Liver (tissue), 9 donors: ENCODE data around the gene TMEM222. TPM values are rescaled to one million over a fixed set of nuclear protein-coding genes. Genes with fewer than 3 reads are reported as not detected.

ENCODE experiments used
- DNase-seq: peaks from one replicate; pipeline ENCODE4 v3.0.0-alpha.2; 2017; ENCODE audit warnings: low spot score
- H3K27ac ChIP-seq, 2 donors: one replicate each; pipeline ENCODE4 v1.7.0; 2013; ENCODE audit warnings: inconsistent platforms in 2 of 2, low read length in 2 of 2, control low read depth in 1 of 2, low read depth in 1 of 2, mild to moderate bottlenecking in 1 of 2
- H3K27me3 ChIP-seq, 4 donors: one replicate each; pipeline versions ENCODE4 v1.6.1 to v1.7.0; 2013; ENCODE audit warnings: low read length in 3 of 4, inconsistent platforms in 1 of 4, mild to moderate bottlenecking in 1 of 4, moderate library complexity in 1 of 4; ENCODE audit not compliant: control insufficient read depth in 4 of 4, insufficient read depth in 4 of 4
- H3K36me3 ChIP-seq, 4 donors: one replicate each; pipeline versions ENCODE4 v1.6.1 to v1.7.0; 2013; ENCODE audit warnings: low read length in 3 of 4, mild to moderate bottlenecking in 3 of 4, low read depth in 1 of 4, moderate library complexity in 1 of 4; ENCODE audit not compliant: control insufficient read depth in 4 of 4, insufficient read depth in 3 of 4
- H3K4me1 ChIP-seq, 4 donors: one replicate each; pipeline versions ENCODE4 v1.6.1 to v1.7.0; 2013; ENCODE audit warnings: low read length in 3 of 4, mild to moderate bottlenecking in 3 of 4, moderate library complexity in 1 of 4; ENCODE audit not compliant: control insufficient read depth in 4 of 4, insufficient read depth in 4 of 4
- H3K4me3 ChIP-seq, 3 donors: one replicate each; pipeline versions ENCODE4 v1.6.1 to v1.7.0; 2013; ENCODE audit warnings: low read length in 3 of 3, control low read depth in 1 of 3, low read depth in 1 of 3, mild to moderate bottlenecking in 1 of 3
- H3K9ac ChIP-seq, 2 donors: one replicate each; pipeline ENCODE4 v1.7.0; 2013; ENCODE audit warnings: low read length in 2 of 2, mild to moderate bottlenecking in 2 of 2, moderate library complexity in 2 of 2, control low read depth in 1 of 2, low read depth in 1 of 2
- H3K9me3 ChIP-seq, 4 donors: one replicate each; pipeline versions ENCODE4 v1.6.1 to v1.7.0; 2013; ENCODE audit warnings: low read length in 3 of 4; ENCODE audit not compliant: control insufficient read depth in 4 of 4
- ATF3 ChIP-seq: IDR thresholded peaks from 2 replicates; pipeline ENCODE4 v1.6.1; 2016; ENCODE audit warnings: antibody characterized with exemption
- EGR1 ChIP-seq, 2 donors: IDR thresholded peaks; 2 replicates each; pipeline ENCODE4 v1.6.1; 2016 to 2018; ENCODE audit warnings: antibody characterized with exemption in 2 of 2, low read depth in 2 of 2
- FOXA1 ChIP-seq: IDR thresholded peaks from 2 replicates; pipeline ENCODE4 v1.6.1; 2016; ENCODE audit warnings: antibody characterized with exemption
- FOXA2 ChIP-seq: IDR thresholded peaks from 2 replicates; pipeline ENCODE4 v1.6.1; 2016; ENCODE audit warnings: antibody characterized with exemption
- GABPA ChIP-seq, 2 donors: IDR thresholded peaks in 1 of 2; conservative IDR thresholded peaks in 1 of 2; 2 replicates each; pipeline ENCODE4 v1.6.1; 2016; ENCODE audit warnings: antibody characterized with exemption in 2 of 2, mild to moderate bottlenecking in 1 of 2, moderate library complexity in 1 of 2
- JUND ChIP-seq, 2 donors: IDR thresholded peaks; 2 replicates each; pipeline ENCODE4 v1.6.1; 2016; ENCODE audit warnings: antibody characterized with exemption in 2 of 2
- MAX ChIP-seq: IDR thresholded peaks from 2 replicates; pipeline ENCODE4 v1.6.1; 2016; ENCODE audit warnings: antibody characterized with exemption
- NR2F2 ChIP-seq: IDR thresholded peaks from 2 replicates; pipeline ENCODE4 v1.6.1; 2016; ENCODE audit warnings: antibody characterized with exemption
- RAD21 ChIP-seq, 2 donors: IDR thresholded peaks; 2 replicates each; pipeline ENCODE4 v1.6.1; 2016; ENCODE audit warnings: antibody characterized with exemption in 2 of 2, mild to moderate bottlenecking in 2 of 2
- RXRA ChIP-seq, 2 donors: IDR thresholded peaks; 2 replicates each; pipeline ENCODE4 v1.6.1; 2017 to 2018; ENCODE audit warnings: antibody characterized with exemption in 2 of 2, mild to moderate bottlenecking in 1 of 2
- SP1 ChIP-seq: IDR thresholded peaks from 2 replicates; pipeline ENCODE4 v1.6.1; 2018; ENCODE audit warnings: antibody characterized with exemption, mild to moderate bottlenecking
- ZBTB33 ChIP-seq: IDR thresholded peaks from 2 replicates; pipeline ENCODE4 v1.6.1; 2016; ENCODE audit warnings: antibody characterized with exemption
- WGBS: extraction: QIAGEN DNeasy Blood & Tissue Kit; methylation state at CpG from one replicate; pipeline ENCODE4 v1.1.7; 2013; 5-methylcytosine and 5-hydroxymethylcytosine counted together
- polyA plus RNA-seq, 2 donors: library from polyadenylated mRNA; stranded (reverse) in 1 of 2; unstranded in 1 of 2; fragments of 200-250 nt in 1 of 2; fragments of >200 nt in 1 of 2; fragmentation: Nextera tagmentation in 1 of 2; extraction: Ambion mirVana in 1 of 2; gene quantifications; one replicate each; pipeline versions ENCODE4 v1.2.1 to v1.2.3, GENCODE V29; 2013 to 2015
- total RNA-seq, 2 donors: library from RNA; depleted of rRNA; stranded (reverse); fragments of >200 nt; gene quantifications; one replicate each; pipeline ENCODE4 v1.2.3, GENCODE V29; 2014
- TF ChIP-seq, protein P1 (sequence below): IDR thresholded peaks from 2 replicates; pipeline ENCODE4 v1.6.1; 2016; ENCODE audit warnings: antibody characterized with exemption, mild to moderate bottlenecking
- TF ChIP-seq, protein P2 (sequence below): fragments of 150-350 bp; IDR thresholded peaks from 2 replicates; pipeline ENCODE4 v1.5.1; 2017; ENCODE audit warnings: improper control_type of control experiment, low read depth, low read length; ENCODE audit not compliant: missing input control
- donor health status: healthy.
- donor health status: healthy.
- donor health status: healthy.
- donor health status: healthy.
- donor health status: healthy.

Gene TMEM222
- total and polyA plus RNA-seq, 4 donors = 14.7 to 32.9 (median 21.8) TPM

GRCh38 chr1:27339213-27339612, 17.2 kb downstream of the TMEM222 start:
- Histone ChIP-seq H3K36me3 (peaks cover 4 to 22% (median 16%) of the 10 kb centered on the region in 4 donors), H3K27ac (no peak overlapping the region), H3K4me3 (no peak overlapping the region), H3K4me1 (no peaks in the 10 kb centered on the region), H3K9ac (no peak overlapping the region), H3K9me3 (no peaks in the 10 kb centered on the region), H3K27me3 (no peaks in the 10 kb centered on the region)
- TF ChIP-seq GABPA (IDR thresholded peaks at IDR 0.05 in 1 of 2, conservative IDR thresholded peaks at IDR 0.05 in 1 of 2) = no peak
- no peak for TF ChIP-seq MAX
- TF ChIP-seq ATF3 = no peak
- TF ChIP-seq, protein P1, sequence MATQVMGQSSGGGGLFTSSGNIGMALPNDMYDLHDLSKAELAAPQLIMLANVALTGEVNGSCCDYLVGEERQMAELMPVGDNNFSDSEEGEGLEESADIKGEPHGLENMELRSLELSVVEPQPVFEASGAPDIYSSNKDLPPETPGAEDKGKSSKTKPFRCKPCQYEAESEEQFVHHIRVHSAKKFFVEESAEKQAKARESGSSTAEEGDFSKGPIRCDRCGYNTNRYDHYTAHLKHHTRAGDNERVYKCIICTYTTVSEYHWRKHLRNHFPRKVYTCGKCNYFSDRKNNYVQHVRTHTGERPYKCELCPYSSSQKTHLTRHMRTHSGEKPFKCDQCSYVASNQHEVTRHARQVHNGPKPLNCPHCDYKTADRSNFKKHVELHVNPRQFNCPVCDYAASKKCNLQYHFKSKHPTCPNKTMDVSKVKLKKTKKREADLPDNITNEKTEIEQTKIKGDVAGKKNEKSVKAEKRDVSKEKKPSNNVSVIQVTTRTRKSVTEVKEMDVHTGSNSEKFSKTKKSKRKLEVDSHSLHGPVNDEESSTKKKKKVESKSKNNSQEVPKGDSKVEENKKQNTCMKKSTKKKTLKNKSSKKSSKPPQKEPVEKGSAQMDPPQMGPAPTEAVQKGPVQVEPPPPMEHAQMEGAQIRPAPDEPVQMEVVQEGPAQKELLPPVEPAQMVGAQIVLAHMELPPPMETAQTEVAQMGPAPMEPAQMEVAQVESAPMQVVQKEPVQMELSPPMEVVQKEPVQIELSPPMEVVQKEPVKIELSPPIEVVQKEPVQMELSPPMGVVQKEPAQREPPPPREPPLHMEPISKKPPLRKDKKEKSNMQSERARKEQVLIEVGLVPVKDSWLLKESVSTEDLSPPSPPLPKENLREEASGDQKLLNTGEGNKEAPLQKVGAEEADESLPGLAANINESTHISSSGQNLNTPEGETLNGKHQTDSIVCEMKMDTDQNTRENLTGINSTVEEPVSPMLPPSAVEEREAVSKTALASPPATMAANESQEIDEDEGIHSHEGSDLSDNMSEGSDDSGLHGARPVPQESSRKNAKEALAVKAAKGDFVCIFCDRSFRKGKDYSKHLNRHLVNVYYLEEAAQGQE = no peak
- TF ChIP-seq NR2F2 = no peak
- 58% methylated on average over 5 of the region's 5 CpGs for WGBS
- no peak for DNase-seq

GRCh38 chr1:27341525-27342252, 19.7 kb downstream of the TMEM222 start, which contains the start of gene SYTL1:
SYTL1 (plus strand) TSS chr1:27342022; CDS start chr1:27345335, 3,313 bp downstream.
- TF ChIP-seq GABPA (IDR thresholded peaks at IDR 0.05 in 1 of 2, conservative IDR thresholded peaks at IDR 0.05 in 1 of 2) = no peak
- no peak for TF ChIP-seq JUND (IDR thresholded peaks at IDR 0.05)
- TF ChIP-seq NR2F2 = no peak
- WGBS = 43% methylated on average over 22 of the region's 22 CpGs
- peak within 1 kb of the TSS; percentile 36 to 72 for H3K27ac ChIP-seq

GRCh38 chr1:27342391-27342777, 20.4 kb downstream of the TMEM222 start:
- H3K27ac ChIP-seq = peak overlapping the region in 1 of 2 donors; percentile 72
- DNase-seq = no peak
- H3K4me3 ChIP-seq = peak overlapping the region in 2 of 3 donors; percentile 2 to 15
- 77% methylated on average over 8 of the region's 8 CpGs for WGBS
- H3K36me3 ChIP-seq = no peaks in the 10 kb centered on the region
- no peaks in the 10 kb centered on the region for H3K4me1 ChIP-seq
- no peaks in the 10 kb centered on the region for H3K27me3 ChIP-seq
- no peaks in the 10 kb centered on the region for H3K9me3 ChIP-seq
- H3K9ac ChIP-seq = peak overlapping the region in 1 of 2 donors; percentile 47
- TF ChIP-seq RAD21 (IDR thresholded peaks at IDR 0.05) (no peak), ZBTB33 (no peak), FOXA1 (no peak), GABPA (IDR thresholded peaks at IDR 0.05 in 1 of 2, conservative IDR thresholded peaks at IDR 0.05 in 1 of 2) (no peak), EGR1 (IDR thresholded peaks at IDR 0.05; ENCODE audit: low read depth in 2 of 2) (no peak), SP1 (no peak), RXRA (IDR thresholded peaks at IDR 0.05) (no peak), FOXA2 (no peak), NR2F2 (no peak)
- TF ChIP-seq, protein P1 = no peak
- TF ChIP-seq, protein P2, sequence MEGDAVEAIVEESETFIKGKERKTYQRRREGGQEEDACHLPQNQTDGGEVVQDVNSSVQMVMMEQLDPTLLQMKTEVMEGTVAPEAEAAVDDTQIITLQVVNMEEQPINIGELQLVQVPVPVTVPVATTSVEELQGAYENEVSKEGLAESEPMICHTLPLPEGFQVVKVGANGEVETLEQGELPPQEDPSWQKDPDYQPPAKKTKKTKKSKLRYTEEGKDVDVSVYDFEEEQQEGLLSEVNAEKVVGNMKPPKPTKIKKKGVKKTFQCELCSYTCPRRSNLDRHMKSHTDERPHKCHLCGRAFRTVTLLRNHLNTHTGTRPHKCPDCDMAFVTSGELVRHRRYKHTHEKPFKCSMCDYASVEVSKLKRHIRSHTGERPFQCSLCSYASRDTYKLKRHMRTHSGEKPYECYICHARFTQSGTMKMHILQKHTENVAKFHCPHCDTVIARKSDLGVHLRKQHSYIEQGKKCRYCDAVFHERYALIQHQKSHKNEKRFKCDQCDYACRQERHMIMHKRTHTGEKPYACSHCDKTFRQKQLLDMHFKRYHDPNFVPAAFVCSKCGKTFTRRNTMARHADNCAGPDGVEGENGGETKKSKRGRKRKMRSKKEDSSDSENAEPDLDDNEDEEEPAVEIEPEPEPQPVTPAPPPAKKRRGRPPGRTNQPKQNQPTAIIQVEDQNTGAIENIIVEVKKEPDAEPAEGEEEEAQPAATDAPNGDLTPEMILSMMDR = no peak

More at GRCh38 chr1:27341525-27342252, 19.7 kb downstream of the TMEM222 start, which contains the start of gene SYTL1:
- no peak for DNase-seq
- Histone ChIP-seq H3K4me3 (peak within 1 kb of the TSS in 2 of 3 donors; percentile 2 to 15), H3K9ac (peak within 1 kb of the TSS in 1 of 2 donors; percentile 47), H3K4me1 (no peaks in the 10 kb centered on the region), H3K36me3 (peaks cover 0 to 2% (median under 1%) of the 10 kb centered on the region in 4 donors), H3K9me3 (no peaks in the 10 kb centered on the region), H3K27me3 (no peaks in the 10 kb centered on the region)
